Stimulated activated CD4-positive, alpha-beta T cell treated with anti-CD3 and anti-CD28 coated beads, Interleukin-12 subunit alpha, Interleukin-12 subunit beta, amount 100 ng/mL, for 48 hours (primary cell): Measurements from ENCODE around the gene PHKB.

Experiments used
- DNase-seq, 3 donors: peaks; one replicate each; pipeline ENCODE4 v3.0.0-alpha.2; 2020; ENCODE audit warnings: low read depth in 2 of 3, low spot score in 1 of 3

PHKB gene

DNA sequence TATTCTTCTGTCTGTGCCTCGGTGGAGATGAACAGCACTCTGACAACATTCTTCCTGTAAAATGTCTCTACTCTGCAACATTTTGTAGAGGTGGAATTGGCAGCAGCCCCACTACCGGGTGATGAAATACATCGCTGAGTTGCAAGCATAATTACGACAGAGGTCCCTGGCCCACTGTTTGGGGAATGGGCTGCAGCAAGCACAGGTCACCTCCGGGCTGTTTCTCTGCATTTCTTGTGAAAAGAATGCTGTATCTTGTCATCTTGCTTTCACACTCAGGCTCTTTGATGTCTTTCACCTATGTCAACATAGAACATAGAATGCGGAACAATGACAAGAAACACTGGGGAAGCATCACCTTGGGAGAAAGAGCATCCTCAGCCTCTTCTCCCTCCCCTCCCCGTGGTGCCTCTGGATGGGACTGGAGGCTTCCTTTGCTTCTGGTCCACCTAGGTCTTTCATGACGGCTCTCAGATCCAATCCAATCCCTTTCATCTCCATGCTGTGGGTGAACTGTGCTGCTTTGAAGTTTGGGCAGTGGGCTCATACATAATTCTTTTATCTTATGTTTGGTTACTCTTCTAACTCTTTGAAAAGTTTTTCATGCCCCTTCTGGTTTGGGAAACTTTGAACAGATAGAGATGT is 265.0 kb downstream of the PHKB start:
- no peak for DNase-seq

DNA sequence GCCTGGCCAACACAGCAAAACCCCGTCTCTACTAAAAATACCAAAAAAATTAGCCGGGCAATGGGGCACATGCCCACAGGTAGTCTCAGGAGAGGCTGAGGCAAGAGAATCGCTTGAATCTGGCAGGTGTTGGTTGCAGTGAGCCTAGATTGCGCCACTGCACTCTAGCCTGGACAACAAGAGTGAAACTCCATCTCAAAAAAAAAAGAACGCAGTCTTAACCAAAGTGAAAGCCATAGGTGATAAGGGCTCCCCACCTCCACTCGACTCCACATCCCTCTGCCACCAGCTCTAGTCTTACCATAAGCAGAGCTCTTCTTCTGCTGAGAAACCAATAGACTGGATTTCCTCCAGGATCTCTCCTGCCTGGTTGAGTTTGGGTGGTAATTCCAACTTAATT is 266.0 kb downstream of the PHKB start:
- no peak for DNase-seq

DNA sequence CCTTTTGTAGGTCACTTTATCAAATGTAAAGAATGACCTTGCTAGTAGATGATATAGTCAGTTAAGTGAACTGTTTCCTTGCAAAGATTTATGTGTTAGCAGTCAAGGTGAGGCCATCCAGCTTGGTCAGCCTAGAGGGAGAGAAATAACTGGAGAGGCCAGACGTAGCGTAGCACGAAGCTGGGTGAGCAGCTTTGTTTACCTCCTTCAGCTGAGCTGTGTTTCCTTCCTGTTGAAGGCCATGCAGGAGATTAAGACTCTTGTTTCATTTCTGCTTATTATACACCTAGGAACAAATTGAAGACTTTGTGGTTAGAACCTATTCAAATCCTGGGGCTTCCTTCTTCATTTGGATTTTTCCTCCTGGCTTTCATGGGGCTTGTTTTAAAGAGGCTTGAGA is 267.1 kb downstream of the PHKB start:
- DNase-seq, result no peak

DNA sequence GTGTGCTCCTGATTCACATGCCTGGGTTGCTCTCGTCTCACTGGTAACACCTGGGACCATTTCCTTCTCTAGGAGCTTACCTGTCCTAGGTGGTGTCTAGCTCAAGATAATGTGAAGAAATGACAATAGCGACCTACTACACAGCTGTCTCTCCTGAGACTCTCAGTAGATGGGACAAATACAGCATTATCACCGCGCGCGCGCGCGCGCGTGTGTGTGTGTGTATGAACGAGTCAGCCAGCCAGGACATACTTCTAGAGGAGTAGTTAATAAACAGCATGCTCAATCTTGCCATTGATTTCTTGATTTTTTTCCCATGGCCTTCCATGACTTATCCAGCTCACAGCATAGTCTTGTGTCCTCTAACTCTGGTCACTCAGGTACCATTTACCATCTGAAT is 268.6 kb downstream of the PHKB start:
- no peak for DNase-seq

DNA sequence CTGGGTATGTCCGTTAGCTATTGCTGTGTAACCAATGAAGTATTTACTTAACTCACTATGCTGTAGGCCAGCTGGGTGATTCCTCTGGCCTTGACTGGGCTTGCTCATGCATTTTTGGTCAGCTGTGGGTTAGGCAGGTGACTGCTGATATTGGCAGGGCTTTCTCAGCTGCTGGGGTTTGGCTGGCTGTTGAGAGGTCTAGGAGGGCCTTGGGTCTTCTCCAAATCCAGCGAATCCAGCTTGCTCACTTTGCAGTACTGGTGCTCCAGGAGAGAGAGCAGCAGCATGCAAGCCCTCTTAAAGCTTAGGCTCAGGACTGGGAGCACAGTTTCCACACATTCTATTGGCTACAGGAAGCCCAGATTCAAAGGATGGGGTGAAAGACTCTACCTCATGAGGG is 270.1 kb downstream of the PHKB start:
- no peak for DNase-seq

DNA sequence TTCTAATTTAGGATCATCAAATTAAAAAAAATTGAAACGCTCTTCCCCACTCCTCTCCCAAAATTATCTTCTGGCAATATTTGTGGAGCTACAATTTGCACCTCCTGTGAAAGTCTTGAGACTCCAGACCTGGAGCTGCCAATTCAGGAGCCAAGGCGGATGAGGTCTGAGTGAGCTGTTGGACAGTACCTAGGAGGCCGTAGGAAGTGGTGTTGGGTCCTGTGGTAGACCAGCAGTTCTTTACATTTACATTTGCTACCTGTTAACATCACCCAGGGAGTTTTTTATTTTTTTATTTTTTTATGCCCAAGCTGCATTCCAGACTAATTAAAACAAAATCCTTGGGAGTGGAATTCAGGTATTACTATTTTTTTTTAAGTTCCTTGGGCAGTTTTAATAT is 271.0 kb downstream of the PHKB start:
- no peak for DNase-seq

DNA sequence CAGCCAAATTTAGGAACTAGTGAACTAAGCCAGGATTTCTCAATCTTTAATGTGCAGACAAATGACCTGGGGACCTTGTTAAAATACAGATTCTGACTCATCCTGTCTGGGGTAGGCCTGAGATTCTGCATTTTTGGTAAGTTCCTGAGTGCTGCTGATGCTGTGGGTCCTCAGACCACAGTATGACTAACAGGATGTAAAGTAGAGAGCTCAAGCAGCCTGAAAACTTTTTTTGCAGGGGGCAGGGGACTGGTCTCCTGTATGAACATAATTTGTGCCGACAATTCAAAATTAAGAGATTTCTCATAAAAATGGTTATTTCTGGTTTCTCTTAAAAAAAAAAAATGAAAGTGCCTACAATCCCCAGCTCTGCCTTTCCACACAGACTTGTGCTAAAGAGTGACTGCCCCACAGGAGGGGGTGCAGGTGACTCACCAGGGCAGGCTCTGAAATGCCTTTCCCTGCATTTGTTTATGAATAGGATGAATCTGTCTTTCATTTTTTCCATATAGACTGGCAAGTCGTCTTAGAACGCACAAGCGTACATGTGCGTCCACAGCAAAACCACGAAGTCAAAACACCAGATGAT is 271.5 kb downstream of the PHKB start:
- peak in 2 of 3 donors; percentile 18 to 21 for DNase-seq

DNA sequence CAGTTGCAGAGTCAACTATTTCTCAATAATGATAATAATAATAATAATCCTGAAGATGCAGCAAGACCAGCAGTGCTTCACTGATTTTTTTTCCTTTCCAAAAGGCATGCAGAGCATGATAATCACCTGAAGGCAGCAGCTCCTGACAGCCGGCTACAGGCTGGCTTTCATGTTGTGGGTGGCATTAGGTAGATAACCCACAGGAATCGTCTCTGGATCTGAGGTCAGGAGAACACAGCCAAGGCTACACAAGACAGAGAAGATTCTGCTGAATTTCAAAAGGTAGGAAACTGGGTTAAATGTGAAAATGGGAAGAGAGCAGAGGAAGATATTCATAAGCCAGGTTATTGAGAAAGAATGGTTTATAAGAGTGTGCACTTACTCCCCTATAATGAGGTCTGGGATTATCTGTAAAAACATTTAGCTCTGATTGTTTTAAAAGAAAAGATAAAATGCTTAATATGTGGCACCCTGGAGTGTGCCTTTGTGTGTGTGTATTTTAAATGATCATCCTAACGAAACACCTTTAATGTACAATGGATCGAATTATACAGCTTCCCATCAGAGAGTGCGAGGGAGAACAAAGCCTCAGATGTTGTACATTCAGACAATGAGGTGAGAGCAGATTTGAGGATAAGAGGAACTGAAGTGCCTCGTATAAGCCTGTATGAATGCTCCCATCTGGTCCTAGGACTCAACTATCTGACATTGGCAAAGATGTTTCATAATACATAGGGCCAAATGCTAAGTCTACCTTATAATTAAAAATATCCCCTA is 273.1 kb downstream of the PHKB start:
- no peak for DNase-seq

DNA sequence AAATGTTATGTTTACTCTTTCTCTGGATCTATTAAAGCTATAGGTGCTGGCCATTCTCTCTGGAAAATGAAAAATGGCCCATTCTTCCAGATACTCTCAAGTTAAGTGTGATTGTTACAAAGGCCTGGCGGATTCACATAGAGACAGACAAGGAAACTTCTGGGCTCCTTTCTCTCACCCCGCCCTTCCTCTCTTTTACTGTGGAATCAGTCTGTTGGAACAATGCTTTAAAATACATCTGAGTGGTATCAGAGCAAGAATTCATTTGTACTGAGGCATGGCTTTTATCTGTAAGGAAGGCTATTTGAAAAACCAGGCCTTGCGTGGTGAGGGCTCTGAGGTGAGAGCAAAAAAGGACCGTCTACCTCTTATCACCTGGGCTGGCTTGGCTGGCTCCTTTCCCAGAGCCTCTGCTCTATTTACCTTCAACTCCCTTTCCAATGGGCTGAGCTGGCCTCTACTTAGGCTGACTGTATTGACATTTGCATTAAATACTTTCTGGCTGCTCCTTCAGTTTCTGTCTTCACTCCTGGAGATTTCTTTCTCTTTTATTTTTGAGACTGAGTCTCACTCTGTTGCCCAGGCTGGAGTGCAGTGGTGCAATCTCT is 274.0 kb downstream of the PHKB start:
- DNase-seq, result no peak

DNA sequence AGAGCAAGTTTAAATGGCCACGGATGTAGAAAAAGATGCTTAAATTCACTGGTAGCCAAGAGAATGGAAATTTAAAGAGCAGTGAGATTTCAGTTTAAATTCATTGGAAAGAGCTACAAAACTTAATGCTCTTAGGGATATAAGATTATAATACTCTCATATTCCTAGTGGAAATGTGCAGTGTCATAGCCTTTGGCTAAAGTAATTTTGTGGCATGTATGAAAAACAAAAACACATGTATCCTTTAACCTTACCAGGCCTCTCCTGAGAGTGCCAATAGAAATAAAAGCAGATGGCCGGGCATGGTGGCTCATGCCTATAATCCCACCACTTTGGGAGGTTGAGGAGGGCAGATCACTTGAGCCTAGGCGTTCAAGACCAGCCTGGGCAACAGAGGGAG is 289.2 kb downstream of the PHKB start:
- no peak for DNase-seq
